ENCODE results near the gene GOLGA8N.

- TF ChIP-seq CTCF (IDR thresholded peaks at IDR 0.05): no peak
- TF ChIP-seq POLR2A (IDR thresholded peaks at IDR 0.05): no peak
Observed at GRCh38 chr15:32656496-32656895, 63.2 kb downstream of the GOLGA8N start.

Measured in lower leg skin (tissue), 3 donors.